GM21515 (cell line): ENCODE measurements around the gene APOBEC3F.
"Not testable (repeated sequence)": the region's sequence is repeated elsewhere in the genome, so short reads cannot be mapped to it uniquely, and the experiment has no call there.

Experiments used
- ATAC-seq: cut with Tn5 transposase; IDR thresholded peaks from one replicate; pipeline ENCODE4 v1.9.1; 2021; ENCODE audit not compliant: unreplicated experiment

APOBEC3F gene

GRCh38 chr22:39040538-39041296, at the start of gene APOBEC3F:
Gene APOBEC3F (plus strand): TSS chr22:39040864. CDS start chr22:39040961, 97 bp downstream.
- peak; percentile 91 for ATAC-seq

GRCh38 chr22:38992871-38993371, 47.7 kb upstream of the APOBEC3F start:
- ATAC-seq = not testable (repeated sequence)

DNA sequence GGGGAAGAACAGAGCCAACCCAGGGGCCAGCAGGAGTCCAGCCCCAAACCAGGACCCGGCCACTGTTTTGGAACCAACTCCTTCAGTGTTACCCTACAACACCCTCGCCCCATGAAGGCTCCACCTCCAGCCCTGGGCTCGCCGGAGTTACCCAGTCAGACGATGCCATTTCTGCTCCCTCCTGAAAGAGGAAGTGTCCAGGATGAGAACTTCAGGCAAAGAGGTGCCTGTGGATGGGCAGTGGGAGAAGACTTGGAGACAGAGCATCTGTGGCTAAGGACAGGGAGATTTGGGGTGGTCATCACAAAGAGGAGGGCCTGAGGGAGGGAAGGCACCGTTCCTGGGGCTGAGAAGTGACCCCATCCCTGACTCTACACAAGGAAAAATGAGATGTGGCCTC, 44.6 kb upstream of the APOBEC3F start:
- no peak for ATAC-seq

DNA sequence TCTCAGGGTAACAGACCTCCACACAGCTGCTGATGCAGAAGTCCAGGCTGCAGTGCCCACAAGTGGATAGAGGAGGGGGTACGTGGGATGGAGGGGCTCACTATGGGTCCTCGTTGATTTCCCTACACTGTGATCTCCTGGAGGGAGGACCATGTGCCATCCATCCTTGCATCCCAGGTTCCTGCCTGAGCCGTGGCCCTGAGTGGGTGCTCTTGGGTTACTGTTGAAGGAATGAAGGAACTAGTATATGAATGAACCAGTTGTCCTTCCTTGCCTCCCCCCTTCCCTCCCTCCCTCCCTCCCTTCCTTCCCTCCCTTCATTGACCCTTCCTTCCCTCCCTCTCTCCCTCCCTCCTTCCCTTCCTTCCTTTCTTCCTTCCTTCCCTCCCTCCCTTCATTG, 43.1 kb upstream of the APOBEC3F start:
- ATAC-seq = no peak

DNA sequence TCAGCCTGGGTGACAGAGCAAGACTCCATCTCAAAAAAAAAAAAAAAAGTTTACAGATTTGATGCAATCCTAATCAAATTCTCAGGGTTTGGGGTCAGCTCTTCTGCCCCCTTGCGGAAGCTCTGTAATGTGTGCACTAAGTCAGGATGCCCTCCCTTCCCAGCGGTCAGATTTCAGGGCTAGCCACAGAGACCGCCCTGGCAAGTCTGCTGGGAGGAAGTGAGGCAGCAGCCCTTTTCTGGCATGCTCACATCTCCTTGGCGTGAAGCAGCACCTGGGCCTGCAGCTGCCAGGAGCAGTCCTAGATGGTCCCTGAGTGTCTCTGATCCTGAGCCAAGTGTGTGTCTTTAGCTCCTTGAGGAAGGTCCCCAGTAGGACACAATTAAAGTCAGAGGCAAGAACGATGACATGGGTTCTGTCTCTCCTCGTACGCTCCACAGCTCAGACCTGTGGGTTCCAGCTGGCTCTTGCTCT, 37.5 kb upstream of the APOBEC3F start:
- peak; percentile 63 for ATAC-seq

GRCh38 chr22:39007177-39007576, 33.5 kb upstream of the APOBEC3F start:
- ATAC-seq = no peak

GRCh38 chr22:39008271-39008850, 32.3 kb upstream of the APOBEC3F start:
- not testable (repeated sequence) for ATAC-seq

- no peak for ATAC-seq
Observed at GRCh38 chr22:39010946-39011345, 29.7 kb upstream of the APOBEC3F start.

- ATAC-seq = no peak
Observed at GRCh38 chr22:39012533-39013511, 27.8 kb upstream of the APOBEC3F start.

- not testable (repeated sequence) for ATAC-seq
Observed at GRCh38 chr22:39013561-39013941, 27.1 kb upstream of the APOBEC3F start.

- ATAC-seq = peak; percentile 87
Observed at GRCh38 chr22:39013942-39014722, 26.5 kb upstream of the APOBEC3F start, which contains the start of gene APOBEC3C. Gene APOBEC3C (plus strand): TSS chr22:39014257. CDS start chr22:39014363, 106 bp downstream.

DNA sequence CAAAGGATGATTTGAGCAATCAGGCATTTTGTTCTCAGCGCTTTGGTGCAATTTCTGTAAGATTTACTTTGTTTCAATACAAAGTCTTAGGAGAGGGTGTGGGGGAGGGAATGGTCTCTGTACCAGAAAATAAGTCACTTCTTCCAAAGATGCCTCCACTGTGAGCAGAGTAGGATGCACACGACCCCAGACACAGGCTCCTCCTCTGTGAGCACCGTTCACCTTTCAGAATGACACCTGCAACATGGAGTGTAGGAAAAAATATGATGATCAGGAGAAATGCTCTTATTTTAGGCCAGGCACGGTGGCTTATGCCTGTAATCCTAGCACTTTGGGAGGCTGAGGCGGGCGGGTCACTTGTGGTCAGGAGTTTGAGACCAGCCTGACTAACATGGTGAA, 25.9 kb upstream of the APOBEC3F start:
- not testable (repeated sequence) for ATAC-seq

- ATAC-seq = no peak
Observed at GRCh38 chr22:39016592-39016991, 24.1 kb upstream of the APOBEC3F start.

- ATAC-seq = no peak
Observed at GRCh38 chr22:39017596-39018365, 22.9 kb upstream of the APOBEC3F start.

- ATAC-seq = not testable (repeated sequence)
Observed at GRCh38 chr22:39020021-39020651, 20.5 kb upstream of the APOBEC3F start.

DNA sequence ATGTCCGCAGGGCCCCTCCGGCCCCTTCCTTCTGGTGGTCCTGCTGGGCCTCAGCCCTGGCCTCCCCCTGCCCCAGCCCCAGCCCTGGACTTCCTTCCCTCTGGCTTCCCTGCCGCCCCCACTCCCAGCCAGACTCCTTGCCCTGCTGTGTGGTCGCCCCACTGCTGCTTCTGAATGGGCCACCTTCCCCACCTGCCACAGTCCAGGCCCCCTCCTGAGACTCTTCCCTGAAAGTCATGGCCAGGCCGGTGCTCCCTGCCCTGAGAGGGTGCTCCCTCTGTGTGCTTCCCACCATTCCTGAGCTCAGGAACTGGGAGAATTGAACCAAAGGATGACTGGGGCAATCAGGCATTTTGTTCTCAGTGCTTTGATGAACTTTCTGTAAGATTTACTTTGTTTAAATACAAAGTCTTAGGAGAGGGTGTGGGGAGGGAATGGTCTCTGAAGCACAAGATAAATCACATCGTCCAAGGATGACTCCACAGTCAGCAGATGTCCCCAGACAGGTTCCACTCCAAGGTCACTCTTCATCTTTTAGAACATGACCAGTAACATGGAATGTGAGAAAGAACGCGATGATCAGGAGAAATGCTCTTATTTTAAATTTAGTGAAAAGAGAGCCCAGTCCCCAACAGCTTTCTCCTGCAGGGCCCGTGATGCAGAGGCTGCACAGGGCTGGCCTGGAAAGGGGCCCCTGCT, 19.0 kb upstream of the APOBEC3F start:
- no peak for ATAC-seq

DNA sequence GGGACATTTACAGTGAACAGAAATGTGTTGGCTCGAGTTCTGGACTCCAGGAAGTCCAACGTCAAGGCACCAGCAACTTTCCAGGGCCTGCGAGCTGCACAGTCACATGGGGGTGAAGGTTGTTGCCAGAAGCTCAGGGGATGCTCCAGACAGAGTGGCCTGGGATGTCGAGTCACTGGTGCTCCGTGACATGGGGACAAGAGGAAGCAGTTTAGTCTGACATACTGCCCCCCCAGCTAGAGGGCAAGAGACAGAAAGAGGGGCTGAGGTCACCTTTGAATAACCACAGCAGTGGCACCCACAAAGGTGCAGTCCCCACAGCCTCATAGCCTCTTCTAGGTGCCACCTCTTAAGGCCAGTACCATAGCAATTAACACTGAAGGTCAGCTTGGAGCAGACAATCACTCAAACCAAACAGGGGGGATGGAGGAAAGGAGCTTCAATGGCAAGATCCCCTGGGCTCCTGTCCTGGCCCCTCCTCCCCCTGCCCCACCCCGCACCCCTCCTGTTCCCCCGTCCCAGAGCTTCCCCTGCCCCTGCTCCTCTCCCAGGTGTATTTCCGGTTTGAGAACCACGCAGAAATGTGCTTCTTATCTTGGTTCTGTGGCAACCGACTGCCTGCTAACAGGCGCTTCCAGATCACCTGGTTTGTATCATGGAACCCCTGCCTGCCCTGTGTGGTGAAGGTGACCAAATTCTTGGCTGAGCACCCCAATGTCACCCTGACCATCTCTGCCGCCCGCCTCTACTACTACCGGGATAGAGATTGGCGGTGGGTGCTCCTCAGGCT, 15.9 kb upstream of the APOBEC3F start:
- no peak for ATAC-seq
